Vagina (tissue), 2 donors: ENCODE measurements around the gene REEP3.

Source experiments
- CTCF ChIP-seq, 3 experiments: fragments of 450-650 bp in 2 of 3; fragments of 200-600 bp in 1 of 3; sonication (generic) in 1 of 3; IDR thresholded peaks; one replicate each; pipeline ENCODE4 v1.5.1; 2017 to 2019; ENCODE audit warnings: antibody characterized with exemption in 3 of 3, mild to moderate bottlenecking in 2 of 3, moderate library complexity in 2 of 3
- POLR2A ChIP-seq, 2 donors: fragments of 450-650 bp; IDR thresholded peaks; one replicate each; pipeline ENCODE4 v1.6.1; 2017; ENCODE audit warnings: antibody characterized with exemption in 2 of 2, mild to moderate bottlenecking in 2 of 2, moderate library complexity in 2 of 2
- POLR2AphosphoS5 ChIP-seq, 2 donors: sonication (generic); formaldehyde crosslinking; IDR thresholded peaks; one replicate each; pipeline ENCODE4 v1.9.0; 2017; ENCODE audit warnings: antibody characterized with exemption in 2 of 2, mild to moderate bottlenecking in 2 of 2, low read depth in 1 of 2; ENCODE audit not compliant: insufficient read depth in 1 of 2

GRCh38 chr10:63644418-63645142 lies 123.4 kb downstream of the REEP3 start:
- TF ChIP-seq CTCF (IDR thresholded peaks at IDR 0.05) (no peak), POLR2A (IDR thresholded peaks at IDR 0.05) (no peak), POLR2AphosphoS5 (IDR thresholded peaks at IDR 0.05; ENCODE audit: insufficient read depth in 1 of 2, low read depth in 1 of 2) (peak in 1 of 2 donors; percentile 79)
